Endodermal cell (in vitro differentiated cells): ENCODE data around the gene SYCP2. TPM values are rescaled to one million over a fixed set of nuclear protein-coding genes. Genes with fewer than 3 reads are reported as not detected.
A peak's percentile ranks its signal among the peaks of the same experiment; 100 is the strongest.

Experiments
- DNase-seq: peaks from one replicate; pipeline ENCODE4 v3.0.0-alpha.2; 2017
- H3K27ac ChIP-seq: 2 replicates; pipeline ENCODE4 v1.5.1; 2013; ENCODE audit warnings: mild to moderate bottlenecking, low read depth, low read length, moderate library complexity
- H3K27me3 ChIP-seq: 2 replicates; pipeline ENCODE4 v1.6.1; 2013; ENCODE audit warnings: mild to moderate bottlenecking, low read length, moderate library complexity; ENCODE audit not compliant: insufficient read depth, control insufficient read depth, poor library complexity, severe bottlenecking
- H3K36me3 ChIP-seq: 2 replicates; pipeline ENCODE4 v1.7.0; 2013; ENCODE audit warnings: mild to moderate bottlenecking, low read length, moderate library complexity; ENCODE audit not compliant: control insufficient read depth, insufficient read depth
- H3K4me1 ChIP-seq: one replicate; pipeline ENCODE4 v1.7.0; 2013; ENCODE audit warnings: low read length; ENCODE audit not compliant: control insufficient read depth, insufficient read depth
- H3K4me3 ChIP-seq: 2 replicates; pipeline ENCODE4 v1.5.1; 2013; ENCODE audit warnings: mild to moderate bottlenecking, low read length, moderate library complexity
- H3K9ac ChIP-seq: 2 replicates; pipeline ENCODE4 v1.6.1; 2013; ENCODE audit warnings: mild to moderate bottlenecking, low read length, moderate library complexity; ENCODE audit not compliant: poor library complexity, severe bottlenecking; ENCODE audit errors: extremely low read depth
- H3K9me3 ChIP-seq: 2 replicates; pipeline ENCODE4 v1.6.1; 2013; ENCODE audit warnings: mild to moderate bottlenecking, low read length, moderate library complexity; ENCODE audit not compliant: control insufficient read depth
- H3K27ac Mint-ChIP-seq: 2 replicates; pipeline ENCODE4 v1.8.0; 2020; ENCODE audit warnings: mixed read lengths
- H3K27me3 Mint-ChIP-seq: 2 replicates; pipeline ENCODE4 v1.8.0; 2021; ENCODE audit warnings: mild to moderate bottlenecking, mixed read lengths; ENCODE audit not compliant: insufficient read depth
- H3K36me3 Mint-ChIP-seq: 2 replicates; pipeline ENCODE4 v1.8.0; 2020; ENCODE audit warnings: low read depth, mixed read lengths
- H3K4me1 Mint-ChIP-seq: 2 replicates; pipeline ENCODE4 v1.8.0; 2020; ENCODE audit warnings: mixed read lengths
- H3K4me3 Mint-ChIP-seq: 2 replicates; pipeline ENCODE4 v1.8.0; 2020; ENCODE audit warnings: mild to moderate bottlenecking, moderate library complexity, mixed read lengths
- H3K9me3 Mint-ChIP-seq: 2 replicates; pipeline ENCODE4 v1.8.0; 2020; ENCODE audit warnings: mild to moderate bottlenecking, mixed read lengths
- CTCF ChIP-seq: fragments of 200-600 bp; sonication (generic); conservative IDR thresholded peaks from 2 replicates; pipeline ENCODE4 v1.5.0; 2021; ENCODE audit warnings: antibody characterized with exemption, mild to moderate bottlenecking
- WGBS, 2 experiments: methylation state at CpG; one replicate each; pipeline versions ENCODE4 v1.1.5 to v1.1.7; 2013; ENCODE audit warnings: missing lambda C conversion rate in 2 of 2, mixed read lengths in 1 of 2; ENCODE audit not compliant: insufficient coverage in 1 of 2, insufficient read length in 1 of 2; 5-methylcytosine and 5-hydroxymethylcytosine counted together
- total RNA-seq, 2 donors: library from RNA; stranded (reverse); fragmentation: NEBNext Ultra II Directional in 1 of 2; extraction: Animal tissue kit (Norgen Biotek cat#: 25700) in 1 of 2; gene quantifications; 2 replicates in 1 of 2; 3 replicates in 1 of 2; pipeline ENCODE4 v1.2.1, GENCODE V29; 2021

SYCP2 gene
- total RNA-seq, 2 donors from 2014 or later, result 1.2 to 1.4 TPM

- peaks cover 5% of the 10 kb centered on the region for H3K4me1 Mint-ChIP-seq
Measured at GRCh38 chr20:59837623-59838394, 95.6 kb downstream of the SYCP2 start.

GRCh38 chr20:59836767-59837166, 96.7 kb downstream of the SYCP2 start:
- Mint-ChIP-seq H3K4me3 (no peak overlapping the region), H3K4me1 (peaks cover 5% of the 10 kb centered on the region), H3K27ac (no peak overlapping the region), H3K27me3 (peaks cover 23% of the 10 kb centered on the region), H3K36me3 (no peaks in the 10 kb centered on the region), H3K9me3 (no peaks in the 10 kb centered on the region)
- no peak for TF ChIP-seq CTCF
- Histone ChIP-seq H3K9me3 (no peaks in the 10 kb centered on the region), H3K36me3 (no peaks in the 10 kb centered on the region), H3K9ac (no peak overlapping the region), H3K4me1 (no peaks in the 10 kb centered on the region), H3K4me3 (no peak overlapping the region), H3K27ac (no peak overlapping the region), H3K27me3 (no peaks in the 10 kb centered on the region)
- 66 to 71% methylated on average over 6 of the region's 6 CpGs for WGBS, 2 experiments
- no peak for DNase-seq

More at GRCh38 chr20:59837623-59838394, 95.6 kb downstream of the SYCP2 start:
- H3K4me3 Mint-ChIP-seq, result no peak overlapping the region
- H3K9me3 Mint-ChIP-seq, result no peaks in the 10 kb centered on the region
- no peak for DNase-seq
- Histone ChIP-seq H3K27me3 (no peaks in the 10 kb centered on the region), H3K4me1 (no peaks in the 10 kb centered on the region), H3K4me3 (no peak overlapping the region), H3K36me3 (no peaks in the 10 kb centered on the region), H3K9me3 (no peaks in the 10 kb centered on the region), H3K27ac (no peak overlapping the region), H3K9ac (no peak overlapping the region)
- WGBS, 2 experiments, result 82 to 100% methylated on average over 1 to 4 of the region's 4 CpGs
- H3K27ac Mint-ChIP-seq, result no peak overlapping the region
- TF ChIP-seq CTCF, result no peak
- H3K36me3 Mint-ChIP-seq, result no peaks in the 10 kb centered on the region
- peaks cover 33% of the 10 kb centered on the region for H3K27me3 Mint-ChIP-seq

- DNase-seq, result peak; percentile 75
- Mint-ChIP-seq H3K4me1 (peaks cover 5% of the 10 kb centered on the region), H3K27ac (no peak overlapping the region), H3K27me3 (peaks cover 15% of the 10 kb centered on the region), H3K4me3 (no peak overlapping the region), H3K9me3 (no peaks in the 10 kb centered on the region), H3K36me3 (no peaks in the 10 kb centered on the region)
- Histone ChIP-seq H3K27ac (no peak overlapping the region), H3K4me3 (no peak overlapping the region), H3K27me3 (no peaks in the 10 kb centered on the region), H3K4me1 (no peaks in the 10 kb centered on the region), H3K9ac (no peak overlapping the region), H3K36me3 (no peaks in the 10 kb centered on the region), H3K9me3 (no peaks in the 10 kb centered on the region)
- TF ChIP-seq CTCF, result no peak
- 57 to 69% methylated on average over 9 to 16 of the region's 16 CpGs for WGBS, 2 experiments
Measured at GRCh38 chr20:59835448-59836395, 97.7 kb downstream of the SYCP2 start.
